Left lung (tissue), 10 donors: Measurements from ENCODE around the gene MAN1A1. TPM values are rescaled to one million over a fixed set of nuclear protein-coding genes. Genes with fewer than 3 reads are reported as not detected.

Experiments
- ATAC-seq: fragments of 200-7000 bp; cut with Tn5 transposase; one replicate; pipeline ENCODE4 v1.9.1; 2020; ENCODE audit warnings: moderate library complexity
- DNase-seq, 4 donors: peaks; one replicate each; pipeline ENCODE4 v3.0.0-alpha.2; 2013 to 2020
- H3K27ac ChIP-seq, 2 donors: fragments of 200-600 bp; sonication (generic) in 1 of 2; one replicate each; pipeline versions ENCODE4 v1.5.0 to v1.8.0; 2020 to 2021
- H3K27me3 ChIP-seq, 2 donors: fragments of 200-600 bp; sonication (generic) in 1 of 2; one replicate each; pipeline versions ENCODE4 v1.5.0 to v1.8.0; 2020 to 2021
- H3K36me3 ChIP-seq, 2 donors: fragments of 200-600 bp; sonication (generic) in 1 of 2; one replicate each; pipeline versions ENCODE4 v1.5.0 to v1.8.0; 2020 to 2021
- H3K4me1 ChIP-seq, 2 donors: fragments of 200-600 bp; one replicate each; pipeline ENCODE4 v1.8.0; 2021
- H3K4me3 ChIP-seq, 2 donors: fragments of 200-600 bp; sonication (generic) in 1 of 2; one replicate each; pipeline versions ENCODE4 v1.5.0 to v1.8.0; 2020 to 2021; ENCODE audit warnings: mild to moderate bottlenecking in 1 of 2
- H3K9me3 ChIP-seq, 2 donors: fragments of 200-600 bp; sonication (generic) in 1 of 2; one replicate each; pipeline versions ENCODE4 v1.5.0 to v1.8.0; 2020 to 2021
- CTCF ChIP-seq, 2 donors: fragments of 200-600 bp; sonication (generic) in 1 of 2; IDR thresholded peaks; one replicate each; pipeline versions ENCODE4 v1.5.0 to v1.8.0; 2021; ENCODE audit warnings: antibody characterized with exemption in 2 of 2
- intact Hi-C, 2 donors: fragments of 100-400 bp; cut with DNase I; formaldehyde crosslinking; loops; one replicate each; pipeline versions ENCODE4 v1.11.2 to v1.14.2; 2022
- polyA plus RNA-seq, 6 donors: library from polyadenylated mRNA; unstranded; fragments of 120-200 nt; gene quantifications; one replicate each; pipeline ENCODE4 v1.2.1, GENCODE V29; 2013; ENCODE audit not compliant: insufficient read length in 6 of 6
- total RNA-seq, 2 donors: library from RNA; stranded (reverse); fragmentation: NEBNext Ultra II Directional; extraction: Animal tissue kit (Norgen Biotek cat#: 25700); gene quantifications; one replicate each; pipeline ENCODE4 v1.2.1, GENCODE V29; 2021
- donor health status: DM: no; HTN: yes; CAD: no.
- donor health status: DM: no; HTN: no; CAD: no.

Gene MAN1A1
- total and polyA plus RNA-seq, 8 donors = 49.6 to 76.6 (median 58.1) TPM

GRCh38 chr6:119307056-119307455 lies 42.5 kb downstream of the MAN1A1 start:
- TF ChIP-seq CTCF (IDR thresholded peaks at IDR 0.05) = no peak
- intact Hi-C loops = no loop called here
- H3K4me1 ChIP-seq = peaks cover 0 to 49% of the 10 kb centered on the region in 2 donors
- ATAC-seq (no peak), DNase-seq (no peak)
- no peaks in the 10 kb centered on the region for H3K9me3 ChIP-seq
- H3K4me3 ChIP-seq = no peak overlapping the region
- H3K27ac ChIP-seq = no peak overlapping the region
- H3K36me3 ChIP-seq = peaks cover 0 to 15% of the 10 kb centered on the region in 2 donors
- no peaks in the 10 kb centered on the region for H3K27me3 ChIP-seq

GRCh38 chr6:119306396-119306968 lies 43.1 kb downstream of the MAN1A1 start:
- H3K9me3 ChIP-seq = no peaks in the 10 kb centered on the region
- no peak for TF ChIP-seq CTCF (IDR thresholded peaks at IDR 0.05)
- peaks cover 0 to 15% of the 10 kb centered on the region in 2 donors for H3K36me3 ChIP-seq
- H3K4me3 ChIP-seq = no peak overlapping the region
- no peaks in the 10 kb centered on the region for H3K27me3 ChIP-seq
- ATAC-seq = no peak
- H3K4me1 ChIP-seq = peaks cover 0 to 43% of the 10 kb centered on the region in 2 donors
- no peak overlapping the region for H3K27ac ChIP-seq
- intact Hi-C loops = no loop called here
- DNase-seq = no peak

GRCh38 chr6:119303164-119303887 lies 46.2 kb downstream of the MAN1A1 start:
- H3K27ac ChIP-seq = no peak overlapping the region
- H3K27me3 ChIP-seq = no peaks in the 10 kb centered on the region
- H3K9me3 ChIP-seq = no peaks in the 10 kb centered on the region
- H3K36me3 ChIP-seq = peaks cover 0 to 25% of the 10 kb centered on the region in 2 donors
- intact Hi-C loops = no loop called here
- H3K4me1 ChIP-seq = peaks cover 0 to 13% of the 10 kb centered on the region in 2 donors
- no peak for ATAC-seq
- H3K4me3 ChIP-seq = no peak overlapping the region
- no peak for DNase-seq
- TF ChIP-seq CTCF (IDR thresholded peaks at IDR 0.05) = no peak

DNA sequence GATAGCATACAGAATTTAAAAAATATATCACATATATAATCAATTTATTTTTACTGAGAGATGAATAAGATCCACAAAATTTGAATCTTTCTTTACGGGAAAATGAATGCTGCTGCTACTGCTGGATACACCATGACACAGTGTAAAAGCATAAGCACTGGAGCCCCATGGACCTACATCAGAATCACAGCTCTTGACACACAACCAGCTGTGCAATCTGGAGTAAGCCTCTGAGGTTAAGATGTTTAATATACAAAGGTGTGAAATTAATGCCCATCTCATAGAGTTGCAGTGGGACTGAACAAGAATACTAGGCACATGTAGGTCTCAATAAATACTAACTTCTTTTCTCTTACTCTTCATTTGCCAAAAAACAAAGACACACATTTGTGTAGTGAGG lies 48.1 kb downstream of the MAN1A1 start:
- no peak for DNase-seq
- H3K4me1 ChIP-seq = peaks cover 3 to 10% of the 10 kb centered on the region in 2 donors
- no peak for ATAC-seq
- peaks cover 0 to 23% of the 10 kb centered on the region in 2 donors for H3K36me3 ChIP-seq
- H3K9me3 ChIP-seq = no peaks in the 10 kb centered on the region
- no peak for TF ChIP-seq CTCF (IDR thresholded peaks at IDR 0.05)
- no peaks in the 10 kb centered on the region for H3K27me3 ChIP-seq
- no peak overlapping the region for H3K4me3 ChIP-seq
- intact Hi-C loops = no loop called here
- no peak overlapping the region for H3K27ac ChIP-seq

GRCh38 chr6:119299694-119300093 lies 49.9 kb downstream of the MAN1A1 start:
- H3K36me3 ChIP-seq = peaks cover 0 to 10% of the 10 kb centered on the region in 2 donors
- no peaks in the 10 kb centered on the region for H3K9me3 ChIP-seq
- H3K4me1 ChIP-seq = peaks cover 3 to 12% of the 10 kb centered on the region in 2 donors
- H3K27me3 ChIP-seq = no peaks in the 10 kb centered on the region
- intact Hi-C loops = no loop called here
- TF ChIP-seq CTCF (IDR thresholded peaks at IDR 0.05) = no peak
- no peak for DNase-seq
- H3K4me3 ChIP-seq = no peak overlapping the region
- no peak for ATAC-seq
- H3K27ac ChIP-seq = no peak overlapping the region
